HL-60/S4 (cell line): Measurements from ENCODE around the gene ANKRD33.

Source experiments
- in situ Hi-C: fragments of 300-500 bp; cut with MboI; formaldehyde crosslinking; loops from 2 replicates; pipeline ENCODE4 v1.14.3; 2022; ENCODE audit warnings: low sequenced_read_pairs

Gene ANKRD33

DNA sequence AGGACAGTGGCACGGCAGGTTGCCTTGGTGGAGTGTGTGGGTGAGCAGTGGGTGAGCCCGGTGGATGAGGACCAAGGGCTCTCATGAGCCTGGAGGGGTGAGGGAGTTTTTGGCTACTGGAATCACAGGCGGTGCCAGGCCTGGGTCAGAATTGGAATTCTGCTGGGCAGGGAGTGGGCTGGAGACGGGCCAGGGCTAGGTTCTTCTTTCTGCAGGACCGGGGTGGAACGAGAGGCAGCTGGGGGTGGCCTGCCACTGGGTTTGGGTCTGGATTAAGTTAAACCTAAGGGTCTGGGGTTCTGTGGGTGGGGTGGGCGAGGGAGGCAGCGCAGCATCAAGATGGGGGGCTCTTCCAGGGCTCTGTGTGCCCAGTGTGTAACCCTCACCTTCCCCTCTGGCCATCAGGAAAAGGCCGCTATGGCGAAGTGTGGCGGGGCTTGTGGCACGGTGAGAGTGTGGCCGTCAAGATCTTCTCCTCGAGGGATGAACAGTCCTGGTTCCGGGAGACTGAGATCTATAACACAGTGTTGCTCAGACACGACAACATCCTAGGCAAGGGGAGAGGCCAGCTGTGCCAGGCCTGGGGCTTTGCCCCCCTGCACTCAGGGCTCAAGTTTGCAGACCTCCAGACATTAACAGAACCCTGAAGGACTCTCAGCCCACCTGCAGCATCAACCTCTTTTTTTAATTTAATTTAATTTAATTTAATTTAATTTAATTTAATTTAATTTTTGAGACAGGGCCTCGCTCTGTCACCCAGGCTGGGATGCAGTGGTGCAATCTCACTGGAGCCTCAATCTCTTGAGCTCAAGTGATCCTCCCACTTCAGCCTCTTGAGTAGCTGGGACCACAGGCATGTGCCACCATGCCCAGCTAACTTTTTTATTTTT, 26.4 kb downstream of the ANKRD33 start:
- in situ Hi-C loops = no loop called here

GRCh38 chr12:51915003-51915625, 27.2 kb downstream of the ANKRD33 start:
- in situ Hi-C loops = no loop called here

GRCh38 chr12:51915951-51916350, 28.0 kb downstream of the ANKRD33 start:
- in situ Hi-C loops = no loop called here

GRCh38 chr12:51917041-51917590, 29.2 kb downstream of the ANKRD33 start:
- in situ Hi-C loops = no loop called here

DNA sequence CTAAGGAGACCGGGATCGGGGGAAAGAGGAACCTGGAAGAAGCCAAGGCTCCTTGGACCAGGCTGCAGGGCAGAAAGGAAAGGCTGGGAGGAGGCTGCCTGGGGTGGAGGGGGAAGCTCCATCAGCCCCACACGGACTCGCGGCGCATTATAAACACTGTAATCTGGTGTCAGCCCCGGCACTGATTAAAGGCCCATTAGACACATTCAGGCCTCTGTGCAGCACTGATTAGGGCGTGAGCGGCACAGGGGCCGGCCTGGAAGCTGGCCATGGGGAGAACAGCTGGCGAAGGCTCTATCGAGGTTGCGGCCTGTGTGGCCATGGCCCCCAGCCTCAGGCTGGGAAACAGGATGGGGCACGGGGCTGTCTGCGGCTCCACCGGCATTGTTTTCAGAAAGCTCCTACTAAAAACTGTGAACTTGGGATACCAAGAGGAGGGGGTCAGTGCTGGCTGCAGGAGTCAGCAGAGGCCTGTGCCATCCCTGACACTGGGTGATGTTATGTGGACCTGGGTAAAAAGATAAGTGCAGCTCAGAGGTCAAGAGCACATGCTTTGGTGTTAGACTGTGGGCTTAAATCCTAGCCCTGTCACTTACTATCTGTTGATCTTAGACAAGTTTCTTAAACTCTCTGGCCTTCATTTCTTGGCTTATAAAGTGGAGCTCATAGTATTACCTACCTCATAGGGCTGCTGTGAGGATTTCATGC, 30.0 kb downstream of the ANKRD33 start:
- in situ Hi-C loops = no loop called here

DNA sequence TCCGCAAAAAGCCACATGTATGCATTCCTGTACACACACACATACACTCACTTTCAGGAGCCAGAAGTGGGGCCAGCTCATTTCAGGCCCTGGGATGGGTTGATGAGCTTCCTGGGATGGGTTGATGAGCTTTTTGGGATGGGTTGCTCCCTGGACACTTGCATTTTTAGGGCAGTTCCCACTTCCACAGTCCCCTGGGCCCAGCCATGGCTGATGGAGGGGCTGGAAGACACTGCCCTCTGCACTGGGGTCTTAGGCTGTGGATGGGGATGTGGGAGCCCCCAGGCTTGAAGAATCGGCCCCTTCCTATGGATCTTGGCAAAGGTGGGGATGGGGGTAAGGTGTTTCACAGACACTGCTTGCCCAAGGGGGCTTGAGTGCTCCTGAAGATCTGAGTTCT, 32.1 kb downstream of the ANKRD33 start:
- in situ Hi-C loops = no loop called here

DNA sequence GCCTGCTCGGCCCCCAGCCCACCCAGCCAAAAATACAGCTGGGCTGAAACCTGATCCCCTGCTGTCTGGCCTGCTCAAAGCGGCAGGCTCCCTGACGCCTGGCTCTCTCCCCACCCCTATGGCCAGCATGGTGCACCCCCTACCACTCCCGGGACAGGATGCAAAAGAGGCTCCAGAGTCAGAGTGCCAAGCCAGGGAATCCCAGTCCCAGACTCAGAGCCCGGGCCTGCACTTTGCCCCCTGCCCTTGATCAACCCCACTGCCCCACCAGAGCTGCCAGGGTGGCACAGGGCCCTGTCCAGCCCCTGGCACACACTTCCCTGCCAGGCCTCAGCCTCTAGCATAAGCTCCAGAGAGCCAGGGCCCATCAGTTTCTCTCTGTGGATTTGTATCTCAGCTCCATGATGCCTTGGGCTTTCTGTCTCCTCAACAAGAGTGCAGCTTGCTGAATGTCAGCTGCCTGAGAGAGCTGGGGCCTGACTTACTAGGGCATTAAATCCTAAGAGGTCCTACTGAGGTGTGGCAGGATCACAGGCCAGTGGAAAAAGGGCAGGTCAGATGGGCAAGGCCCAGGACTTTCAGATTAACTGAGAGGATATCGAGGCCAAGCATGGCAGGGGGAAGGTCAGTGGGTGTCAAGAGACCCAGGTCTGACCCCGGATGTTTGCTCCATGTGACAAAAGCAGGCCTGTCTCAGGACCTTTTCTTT, 33.3 kb downstream of the ANKRD33 start:
- in situ Hi-C loops = no loop called here

GRCh38 chr12:51922146-51922545, 34.2 kb downstream of the ANKRD33 start:
- in situ Hi-C loops = no loop called here

- in situ Hi-C loops = no loop called here
Measured at GRCh38 chr12:51922762-51923505, 35.0 kb downstream of the ANKRD33 start.

DNA sequence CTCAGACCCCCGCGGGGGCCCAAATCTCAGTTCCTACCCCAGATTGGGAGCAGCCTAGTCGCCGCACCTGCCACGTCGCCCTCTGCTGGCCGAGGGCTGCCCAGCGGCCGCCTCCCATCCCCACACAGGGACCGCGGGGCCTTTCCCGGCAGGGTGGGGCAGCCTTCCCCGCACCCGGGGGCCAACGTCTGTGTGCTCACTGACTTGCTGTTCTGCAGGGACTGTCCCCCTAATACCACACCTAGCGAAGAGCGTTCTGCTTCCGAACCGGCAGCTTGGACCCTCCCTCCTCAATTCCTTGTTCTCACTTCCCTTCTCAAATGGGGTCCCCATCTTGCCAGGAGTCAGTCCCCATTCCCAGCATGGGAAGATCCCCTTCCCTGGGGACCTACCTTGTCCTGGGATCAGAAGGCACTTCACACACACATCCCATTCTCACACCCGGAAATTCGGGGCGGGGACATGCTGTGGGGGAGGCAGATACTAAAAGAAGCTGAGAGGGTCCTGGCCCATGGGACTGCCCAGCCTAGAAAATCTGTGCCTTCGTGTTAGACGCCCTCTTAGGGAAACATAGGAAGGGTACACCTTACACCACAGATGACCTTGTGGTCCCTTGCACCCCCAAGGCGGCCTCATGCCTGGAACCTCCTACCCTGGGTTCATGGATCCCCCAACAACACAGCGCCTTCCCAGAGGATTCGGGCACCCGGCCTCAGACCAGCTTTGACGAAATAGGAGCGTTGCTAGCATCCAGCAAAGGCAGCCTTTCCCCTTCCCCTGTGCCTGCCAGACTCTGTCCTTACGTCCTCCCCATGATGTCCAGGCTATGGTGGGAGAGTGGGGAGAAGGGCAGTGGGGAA, 35.8 kb downstream of the ANKRD33 start:
- in situ Hi-C loops = no loop called here

- in situ Hi-C loops = no loop called here
Measured at GRCh38 chr12:51924551-51925319, 36.8 kb downstream of the ANKRD33 start.

DNA sequence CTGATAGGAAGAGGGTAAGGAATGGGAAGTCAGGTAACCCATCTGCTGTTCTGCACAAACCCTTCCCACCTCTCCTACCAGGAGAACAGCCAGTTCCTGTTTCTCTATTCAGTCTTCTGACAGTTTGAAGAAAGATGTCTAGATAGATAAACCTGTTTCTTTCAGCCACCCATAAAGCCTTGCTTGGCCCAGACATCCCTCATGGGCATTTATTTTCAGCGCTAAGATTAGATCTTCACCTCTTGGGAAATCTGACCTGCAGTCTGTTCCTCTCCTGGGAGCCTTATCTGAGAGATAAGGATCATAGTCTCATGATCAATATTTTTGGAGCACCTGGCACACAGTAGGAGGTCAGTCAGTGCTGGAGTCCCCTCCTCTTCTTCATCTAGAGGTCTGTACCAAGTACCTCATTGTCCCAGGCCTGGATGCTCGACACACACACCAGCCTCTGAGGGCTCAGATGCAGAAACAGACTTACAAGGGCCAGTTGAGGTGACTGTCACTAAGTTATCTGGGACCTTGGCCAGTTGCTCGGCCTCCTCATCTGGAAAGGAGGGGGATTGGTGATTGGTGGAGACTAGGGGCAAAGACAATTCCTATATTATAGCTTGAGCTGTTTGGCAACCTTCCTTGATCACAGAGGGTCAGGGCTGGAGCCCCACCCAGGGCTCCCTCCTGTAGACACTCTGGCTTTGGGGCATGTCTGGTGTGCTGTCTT, 37.6 kb downstream of the ANKRD33 start:
- in situ Hi-C loops = no loop called here

- in situ Hi-C loops = no loop called here
Measured at GRCh38 chr12:51926064-51926632, 38.2 kb downstream of the ANKRD33 start.

DNA sequence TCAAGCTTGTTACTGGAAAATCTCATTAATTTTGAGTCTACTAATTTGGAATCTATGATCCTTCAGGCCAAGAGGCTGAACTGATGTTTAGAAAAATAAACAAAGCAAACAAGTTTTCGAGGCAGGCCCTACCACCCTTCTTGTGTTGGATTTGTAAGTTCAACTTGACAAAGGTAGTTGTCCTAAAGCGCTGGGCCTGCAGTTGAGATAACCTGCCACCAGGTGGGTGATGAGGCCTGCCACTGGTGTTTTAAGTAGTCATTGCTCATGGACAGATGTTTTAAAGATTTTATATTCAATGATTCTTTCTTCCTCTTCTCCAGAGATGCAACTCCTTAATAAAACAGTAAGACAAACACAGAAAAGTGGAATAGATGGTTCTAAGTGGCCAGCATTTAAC, 38.8 kb downstream of the ANKRD33 start:
- in situ Hi-C loops = no loop called here

- in situ Hi-C loops = no loop called here
Measured at GRCh38 chr12:51932218-51933076, 44.5 kb downstream of the ANKRD33 start.

GRCh38 chr12:51934080-51934479, 46.2 kb downstream of the ANKRD33 start:
- in situ Hi-C loops = no loop called here

DNA sequence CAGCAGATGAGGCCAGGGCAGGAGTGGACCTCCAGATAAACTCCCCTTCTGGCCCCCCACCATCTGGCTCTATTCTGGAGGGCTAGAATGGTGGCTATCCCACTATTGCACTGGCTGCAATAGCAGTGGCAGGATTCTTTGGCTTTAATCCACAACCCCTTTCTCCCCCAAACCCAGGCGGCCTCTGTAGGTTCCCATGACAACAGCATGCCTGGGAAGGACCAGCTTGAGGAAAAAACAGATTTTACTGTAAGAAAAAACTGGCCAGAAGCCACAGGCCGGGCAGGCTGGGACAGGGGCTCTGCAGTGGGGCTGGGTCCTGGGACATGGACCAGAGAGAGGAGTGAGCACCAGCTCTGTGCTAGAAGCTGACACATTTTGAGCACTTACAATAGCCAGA, 50.0 kb downstream of the ANKRD33 start:
- in situ Hi-C loops = no loop called here
